ENCODE measurements around the gene TNFRSF18.

TNFRSF18 gene

DNA sequence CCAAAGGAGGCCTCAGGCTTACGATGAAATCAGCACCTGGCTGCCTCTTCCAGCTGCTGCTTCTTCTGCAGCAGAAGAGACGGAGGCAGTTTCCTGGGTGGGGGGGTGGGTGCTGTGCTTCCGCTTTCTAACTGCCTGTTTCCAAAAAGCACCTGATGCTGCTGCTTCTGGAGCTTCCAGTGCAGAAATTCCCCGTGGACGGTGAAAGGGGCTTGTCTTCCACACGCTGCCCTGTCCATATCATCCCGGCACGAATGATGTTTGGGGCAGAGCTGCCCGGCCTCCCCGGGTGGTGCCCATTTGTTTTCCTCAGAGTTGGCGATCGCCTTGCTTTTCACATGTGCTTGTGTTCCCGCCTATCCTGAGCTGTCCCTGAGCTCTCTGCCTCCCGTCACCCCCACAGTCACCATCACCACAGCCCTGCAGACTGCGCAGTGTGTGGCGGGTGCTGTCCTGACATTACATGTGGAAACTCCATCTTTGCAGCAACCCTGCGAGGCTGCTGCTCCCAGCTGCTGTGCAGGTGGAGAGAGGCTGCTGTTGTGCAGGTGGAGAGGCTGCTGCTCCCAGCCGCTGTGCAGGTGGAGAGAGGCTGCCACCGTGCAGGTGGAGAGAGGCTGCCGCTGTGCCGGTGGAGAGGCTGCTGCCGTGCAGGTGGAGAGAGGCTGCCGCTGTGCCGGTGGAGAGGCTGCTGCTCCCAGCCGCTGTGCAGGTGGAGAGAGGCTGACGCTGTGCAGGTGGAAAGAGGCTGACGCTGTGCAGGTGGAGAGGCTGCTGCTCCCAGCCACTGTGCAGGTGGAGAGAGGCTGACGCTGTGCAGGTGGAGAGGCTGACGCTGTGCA is 30.9 kb downstream of the TNFRSF18 start:
- no peak overlapping the region for H3K4me2 ChIP-seq (ENCODE audit: insufficient read depth, low read length)
- H3K27ac ChIP-seq (ENCODE audit: low read length), result no peak overlapping the region
- no peak overlapping the region for H3K4me3 ChIP-seq (ENCODE audit: low read depth in 1 of 2, low read length in 2 of 2)
- no peaks in the 10 kb centered on the region for H3K79me2 ChIP-seq (ENCODE audit: insufficient read depth, low read length)
- H4K20me1 ChIP-seq (ENCODE audit: insufficient read depth, low read length), result peaks cover 2% of the 10 kb centered on the region; the same call in 1 of the 2 replicates
- TF ChIP-seq, protein P1, sequence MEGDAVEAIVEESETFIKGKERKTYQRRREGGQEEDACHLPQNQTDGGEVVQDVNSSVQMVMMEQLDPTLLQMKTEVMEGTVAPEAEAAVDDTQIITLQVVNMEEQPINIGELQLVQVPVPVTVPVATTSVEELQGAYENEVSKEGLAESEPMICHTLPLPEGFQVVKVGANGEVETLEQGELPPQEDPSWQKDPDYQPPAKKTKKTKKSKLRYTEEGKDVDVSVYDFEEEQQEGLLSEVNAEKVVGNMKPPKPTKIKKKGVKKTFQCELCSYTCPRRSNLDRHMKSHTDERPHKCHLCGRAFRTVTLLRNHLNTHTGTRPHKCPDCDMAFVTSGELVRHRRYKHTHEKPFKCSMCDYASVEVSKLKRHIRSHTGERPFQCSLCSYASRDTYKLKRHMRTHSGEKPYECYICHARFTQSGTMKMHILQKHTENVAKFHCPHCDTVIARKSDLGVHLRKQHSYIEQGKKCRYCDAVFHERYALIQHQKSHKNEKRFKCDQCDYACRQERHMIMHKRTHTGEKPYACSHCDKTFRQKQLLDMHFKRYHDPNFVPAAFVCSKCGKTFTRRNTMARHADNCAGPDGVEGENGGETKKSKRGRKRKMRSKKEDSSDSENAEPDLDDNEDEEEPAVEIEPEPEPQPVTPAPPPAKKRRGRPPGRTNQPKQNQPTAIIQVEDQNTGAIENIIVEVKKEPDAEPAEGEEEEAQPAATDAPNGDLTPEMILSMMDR (IDR thresholded peaks at IDR 0.05; ENCODE audit: borderline replicate concordance, extremely low read depth, low read length, poor library complexity, severe bottlenecking), result no peak
- TF ChIP-seq EZH2 (IDR thresholded peaks at IDR 0.05; ENCODE audit: borderline replicate concordance, low read depth, low read length, severe bottlenecking), result no peak
- no peak for ATAC-seq (ENCODE audit: insufficient read depth, low read depth)
- H3K36me3 ChIP-seq (ENCODE audit: insufficient read depth, low read length), result no peaks in the 10 kb centered on the region
- peaks cover 3% of the 10 kb centered on the region for H3K27me3 ChIP-seq (ENCODE audit: insufficient read depth, low read length, poor library complexity)
- H3K9me3 ChIP-seq (ENCODE audit: insufficient read depth, low read length, severe bottlenecking), result no peaks in the 10 kb centered on the region
- no peak overlapping the region for H3K9ac ChIP-seq (ENCODE audit: low read depth, low read length)
- no peak overlapping the region for H2AFZ ChIP-seq (ENCODE audit: low read depth, low read length)
- DNase-seq, result no peak
- H3K4me1 ChIP-seq (ENCODE audit: insufficient read depth, low read length), result no peaks in the 10 kb centered on the region

DNA sequence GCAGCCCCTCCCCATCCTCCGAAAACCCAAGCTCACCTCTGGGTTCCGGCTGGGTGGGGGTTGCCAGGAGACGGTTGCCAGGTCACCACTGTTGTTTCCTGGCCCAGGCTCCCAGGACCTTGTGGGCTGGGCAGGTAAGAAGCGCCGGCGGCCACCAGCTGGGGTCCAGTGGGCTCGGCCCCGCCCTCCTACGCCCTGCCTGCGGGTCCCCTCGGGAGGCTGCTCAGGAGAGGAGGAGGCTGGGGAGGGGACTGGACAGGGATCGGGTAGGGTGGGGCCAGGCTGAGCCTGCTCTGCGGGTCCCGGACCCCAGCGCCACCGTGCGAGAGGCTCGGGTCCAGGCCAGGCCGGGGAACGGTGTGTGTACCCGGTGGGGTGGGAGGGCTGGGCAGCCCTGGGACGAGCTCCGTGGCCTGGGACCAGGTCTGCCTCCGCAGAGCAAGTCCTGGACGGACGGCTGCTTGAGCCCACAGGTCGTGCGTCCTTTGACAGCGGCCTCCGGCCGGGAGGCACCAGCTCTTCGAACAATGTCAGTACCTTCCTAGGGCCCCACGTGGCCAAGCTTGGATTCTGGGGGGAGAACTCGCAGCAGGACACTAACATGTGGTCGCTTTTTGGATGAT is 32.5 kb downstream of the TNFRSF18 start, which contains the start of gene TTLL10:
TTLL10 (plus strand) TSS at position 88 of the 623 bp plus-strand sequence. CDS start 5,336 bp downstream, outside the sequence.
- DNase-seq (no peak), ATAC-seq (ENCODE audit: insufficient read depth, low read depth) (no peak)
- Histone ChIP-seq H3K4me3 (ENCODE audit: low read depth in 1 of 2, low read length in 2 of 2) (no peak within 1 kb of the TSS), H4K20me1 (ENCODE audit: insufficient read depth, low read length) (peaks cover 4% of the 10 kb centered on the region; the same call in 1 of the 2 replicates), H2AFZ (ENCODE audit: low read depth, low read length) (no peak within 1 kb of the TSS), H3K9me3 (ENCODE audit: insufficient read depth, low read length, severe bottlenecking) (no peaks in the 10 kb centered on the region), H3K27ac (ENCODE audit: low read length) (no peak within 1 kb of the TSS), H3K27me3 (ENCODE audit: insufficient read depth, low read length, poor library complexity) (peaks cover 5% of the 10 kb centered on the region), H3K4me1 (ENCODE audit: insufficient read depth, low read length) (no peaks in the 10 kb centered on the region), H3K79me2 (ENCODE audit: insufficient read depth, low read length) (no peaks in the 10 kb centered on the region), H3K4me2 (ENCODE audit: insufficient read depth, low read length) (no peak within 1 kb of the TSS), H3K9ac (ENCODE audit: low read depth, low read length) (no peak within 1 kb of the TSS), H3K36me3 (ENCODE audit: insufficient read depth, low read length) (no peaks in the 10 kb centered on the region)
- TF ChIP-seq EZH2 (IDR thresholded peaks at IDR 0.05; ENCODE audit: borderline replicate concordance, low read depth, low read length, severe bottlenecking), result no peak
- TF ChIP-seq, protein P1 (IDR thresholded peaks at IDR 0.05; ENCODE audit: borderline replicate concordance, extremely low read depth, low read length, poor library complexity, severe bottlenecking), result no peak

DNA sequence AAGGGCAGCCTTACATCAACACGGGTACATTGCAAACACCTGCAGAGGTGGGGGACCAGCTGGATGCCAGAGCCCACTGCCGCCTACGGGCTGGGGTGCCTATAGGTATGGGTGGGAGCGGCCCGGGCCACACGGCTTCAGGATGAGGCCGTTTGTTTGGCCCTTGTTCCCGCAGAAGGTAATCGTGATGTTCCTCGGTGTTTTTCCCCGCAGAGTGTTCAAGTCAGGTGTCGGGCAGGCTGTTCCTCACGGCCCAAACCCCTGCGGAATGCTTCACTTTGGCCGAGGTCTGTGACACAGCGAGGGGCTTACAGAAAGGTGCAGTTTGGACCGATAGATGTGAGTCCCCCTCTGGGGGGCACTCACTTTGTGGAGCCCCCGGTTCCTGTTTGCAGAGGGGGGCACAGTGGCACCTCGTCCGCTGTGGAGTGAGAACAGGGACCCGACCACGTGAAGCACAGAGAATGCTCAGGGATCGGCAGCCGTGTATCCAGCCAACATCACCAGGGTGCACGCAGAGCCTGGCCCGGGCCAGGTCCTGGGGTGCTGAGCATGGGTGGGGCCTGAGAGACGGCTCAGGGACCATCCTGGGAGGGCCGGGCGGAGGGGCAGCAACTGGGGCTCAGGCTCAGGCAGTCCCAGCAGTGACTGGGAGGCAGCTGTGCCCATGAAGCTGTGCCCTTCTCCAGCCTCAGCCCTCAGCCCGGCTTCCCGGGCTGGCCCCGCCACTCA is 33.2 kb downstream of the TNFRSF18 start:
- ATAC-seq (ENCODE audit: insufficient read depth, low read depth), result no peak
- DNase-seq, result no peak

More for the DNA sequence above, 33.2 kb downstream of the TNFRSF18 start:
- Histone ChIP-seq H3K27me3 (ENCODE audit: insufficient read depth, low read length, poor library complexity) (peaks cover 5% of the 10 kb centered on the region), H3K4me2 (ENCODE audit: insufficient read depth, low read length) (no peak overlapping the region), H3K27ac (ENCODE audit: low read length) (no peak overlapping the region), H3K79me2 (ENCODE audit: insufficient read depth, low read length) (no peaks in the 10 kb centered on the region), H3K4me3 (ENCODE audit: low read depth in 1 of 2, low read length in 2 of 2) (no peak overlapping the region), H3K4me1 (ENCODE audit: insufficient read depth, low read length) (no peaks in the 10 kb centered on the region), H2AFZ (ENCODE audit: low read depth, low read length) (no peak overlapping the region), H3K9me3 (ENCODE audit: insufficient read depth, low read length, severe bottlenecking) (no peaks in the 10 kb centered on the region), H4K20me1 (ENCODE audit: insufficient read depth, low read length) (peaks cover 4% of the 10 kb centered on the region; the same call in 1 of the 2 replicates), H3K9ac (ENCODE audit: low read depth, low read length) (no peak overlapping the region), H3K36me3 (ENCODE audit: insufficient read depth, low read length) (no peaks in the 10 kb centered on the region)
- TF ChIP-seq, protein P1 (IDR thresholded peaks at IDR 0.05; ENCODE audit: borderline replicate concordance, extremely low read depth, low read length, poor library complexity, severe bottlenecking), result no peak
- TF ChIP-seq EZH2 (IDR thresholded peaks at IDR 0.05; ENCODE audit: borderline replicate concordance, low read depth, low read length, severe bottlenecking), result no peak
